Measurements from ENCODE around the gene DAZAP2.
A peak's percentile ranks its signal among the peaks of the same experiment; 100 is the strongest.
"Not testable (repeated sequence)": the region's sequence is repeated elsewhere in the genome, so short reads cannot be mapped to it uniquely, and the experiment has no call there.

DAZAP2 gene

DNA sequence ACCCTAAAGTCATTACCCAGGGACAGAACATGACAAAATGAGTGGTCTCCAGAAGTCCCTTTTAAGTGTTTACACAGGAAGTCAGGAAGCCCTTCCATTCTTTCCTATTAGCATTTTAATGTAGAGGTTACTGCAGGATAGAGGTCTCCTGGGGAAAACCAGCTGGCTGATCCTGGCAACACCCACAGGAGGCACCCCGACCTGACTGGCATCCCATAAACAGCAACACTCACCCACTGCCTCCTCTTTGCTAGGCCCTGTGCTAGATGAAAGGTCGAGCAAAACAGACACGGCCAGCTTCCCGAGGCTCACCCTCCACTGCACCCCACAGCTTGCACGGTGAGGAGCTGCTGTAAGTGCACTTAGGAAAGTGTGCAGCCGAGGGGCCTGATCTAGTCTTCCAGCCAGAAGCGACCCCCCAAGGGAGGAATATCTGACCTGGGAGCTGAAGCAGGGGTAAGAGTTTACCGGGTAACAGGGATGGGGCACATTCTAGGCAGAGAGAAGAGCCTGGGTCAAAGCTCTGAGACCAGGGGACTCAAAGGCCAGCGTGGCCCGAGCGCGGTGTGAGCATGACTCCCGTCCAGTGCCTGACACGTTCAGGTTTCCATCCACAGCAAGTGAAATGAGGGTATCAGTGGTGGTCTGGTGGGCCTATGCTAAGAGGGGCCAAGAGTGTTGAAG, 9.0 kb downstream of the DAZAP2 start:
- no peak for DNase-seq

DNA sequence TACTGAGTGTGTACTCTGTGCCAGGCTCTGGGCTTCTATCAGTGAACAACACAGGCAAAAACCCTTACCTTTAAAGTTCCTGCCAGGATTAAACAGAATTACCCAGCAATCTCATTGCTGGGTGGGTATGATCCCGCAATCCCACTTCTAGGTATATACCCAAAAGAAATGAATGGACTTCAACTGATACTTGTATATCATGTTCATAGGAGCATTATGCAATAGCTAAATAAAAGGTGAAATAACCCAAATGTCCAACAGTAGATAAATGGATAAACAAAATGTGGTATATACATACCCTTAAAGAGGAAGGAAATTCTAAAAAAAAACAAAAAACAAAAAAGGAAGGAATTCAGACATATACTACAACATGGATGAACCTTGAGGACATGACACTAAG, 14.7 kb downstream of the DAZAP2 start:
- no peak for DNase-seq

GRCh38 chr12:51254536-51254935, 15.9 kb downstream of the DAZAP2 start:
- DNase-seq = no peak

- not testable (repeated sequence) for DNase-seq
These were observed 21.0 kb downstream of the DAZAP2 start for GRCh38 chr12:51259600-51259999.

GRCh38 chr12:51262758-51263177, 24.1 kb downstream of the DAZAP2 start:
- no peak for DNase-seq

- DNase-seq = no peak
These were observed 24.7 kb downstream of the DAZAP2 start for GRCh38 chr12:51263341-51263740.

- DNase-seq = no peak
These were observed 25.7 kb downstream of the DAZAP2 start for GRCh38 chr12:51264297-51264696.

DNA sequence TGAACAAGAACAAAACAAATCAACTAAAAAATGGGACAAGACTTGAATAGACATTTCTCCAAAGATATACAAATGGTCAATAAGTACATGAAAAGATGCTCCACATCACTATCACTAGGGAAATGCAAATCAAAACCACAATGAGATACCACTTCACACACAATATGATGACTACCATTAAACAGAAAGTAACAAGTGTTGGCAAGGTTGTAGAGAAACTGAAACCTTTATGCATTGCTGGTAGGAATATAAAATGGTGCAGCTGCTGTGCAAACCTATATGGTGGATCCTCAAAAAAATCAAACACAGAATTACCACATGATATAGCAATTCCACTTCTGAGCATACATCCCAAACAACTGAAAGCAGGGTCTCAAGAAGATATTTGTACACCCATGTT, 26.4 kb downstream of the DAZAP2 start:
- no peak for DNase-seq

DNA sequence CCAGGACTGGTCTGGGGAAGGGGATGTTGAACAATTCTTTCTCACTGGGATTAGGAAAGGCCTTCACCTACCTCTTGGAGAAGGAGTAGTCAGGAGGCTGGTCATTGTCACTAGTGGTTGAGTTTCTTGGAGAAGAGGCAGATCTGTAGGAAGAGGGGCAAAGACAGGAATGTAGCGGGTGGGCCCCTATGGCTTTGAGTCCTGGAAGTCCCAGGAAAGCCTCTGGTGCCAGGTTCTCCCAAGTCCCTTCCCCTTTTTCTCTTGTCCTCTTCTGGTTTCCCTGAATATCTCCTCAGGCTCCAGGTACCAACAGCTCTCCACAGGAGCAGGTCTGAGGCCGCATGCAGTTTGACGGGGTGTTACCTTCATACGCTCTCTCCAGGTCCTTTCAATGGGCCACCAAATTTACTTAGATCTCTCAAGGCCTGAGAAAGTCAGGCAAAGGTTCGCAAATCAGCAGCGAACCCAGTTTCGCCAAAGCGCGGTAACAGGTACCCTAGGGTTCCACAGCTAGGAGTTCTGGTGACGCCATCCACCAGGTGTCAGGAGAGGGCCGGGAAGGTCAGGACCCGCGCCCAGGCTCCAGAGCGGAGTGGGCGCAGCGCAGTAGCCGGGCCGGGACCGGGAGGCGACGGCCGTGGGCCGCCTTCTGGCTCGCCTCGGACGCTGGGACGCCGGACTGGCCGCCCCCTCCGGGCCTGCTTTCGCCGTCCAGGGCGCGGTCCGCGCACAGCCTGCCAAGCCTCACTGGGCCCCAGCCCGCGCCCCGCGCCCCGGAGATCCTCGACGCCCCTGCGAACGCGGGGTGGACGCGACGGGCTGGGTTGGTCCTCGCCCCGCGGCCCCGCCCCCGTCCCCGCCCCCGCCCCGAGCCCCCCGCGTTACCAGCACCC, 30.8 kb downstream of the DAZAP2 start:
- DNase-seq = no peak

DNA sequence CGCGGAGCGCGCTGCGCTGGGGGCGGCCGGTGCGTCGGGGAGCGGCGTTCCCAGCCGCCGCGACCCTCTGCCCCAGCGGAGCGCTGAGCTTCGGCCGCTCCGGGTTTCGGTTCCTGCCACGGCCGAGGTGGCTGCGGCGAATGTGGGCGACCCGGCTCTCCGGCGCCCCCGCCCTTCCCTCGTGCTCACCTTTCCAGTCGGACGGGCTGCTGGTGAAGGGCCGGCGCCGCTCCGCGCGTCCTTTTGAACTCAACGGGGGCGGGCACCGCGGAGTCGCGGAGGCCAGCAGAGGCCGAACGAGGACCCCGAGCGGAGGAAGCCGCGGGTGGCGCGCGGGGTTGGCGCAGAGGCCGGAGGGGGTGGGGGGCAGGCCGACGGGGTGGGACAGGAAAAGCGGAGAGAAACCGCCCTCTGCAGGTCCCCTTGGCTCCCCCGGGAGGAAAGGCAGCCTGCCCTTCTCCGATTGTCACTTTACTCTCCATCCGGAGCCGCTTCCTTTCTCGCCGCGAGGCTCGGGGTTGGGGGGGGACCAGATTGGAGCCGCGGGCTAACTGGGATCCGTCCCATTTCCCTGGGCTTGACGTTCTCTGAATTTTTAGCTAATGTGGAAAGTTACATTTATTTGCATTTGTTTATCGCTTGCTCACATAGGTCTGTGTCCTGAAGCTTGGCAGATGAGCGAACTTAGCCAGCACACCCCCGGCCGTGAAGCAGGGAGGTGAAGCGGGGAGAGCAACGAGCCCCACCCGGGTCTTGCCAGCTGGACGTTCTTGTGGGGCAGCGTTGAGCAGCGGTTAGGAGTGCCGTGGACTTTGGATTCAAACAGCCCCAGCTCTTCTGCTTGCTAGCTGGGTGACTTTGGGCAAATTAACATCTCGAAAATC, 31.7 kb downstream of the DAZAP2 start, which contains the start of gene SMAGP:
Gene SMAGP, minus strand, starts transcription at position 349 of the 884 bp plus-strand sequence. CDS start 1,137 bp downstream, outside the sequence.
- DNase-seq = peak; percentile 50

DNA sequence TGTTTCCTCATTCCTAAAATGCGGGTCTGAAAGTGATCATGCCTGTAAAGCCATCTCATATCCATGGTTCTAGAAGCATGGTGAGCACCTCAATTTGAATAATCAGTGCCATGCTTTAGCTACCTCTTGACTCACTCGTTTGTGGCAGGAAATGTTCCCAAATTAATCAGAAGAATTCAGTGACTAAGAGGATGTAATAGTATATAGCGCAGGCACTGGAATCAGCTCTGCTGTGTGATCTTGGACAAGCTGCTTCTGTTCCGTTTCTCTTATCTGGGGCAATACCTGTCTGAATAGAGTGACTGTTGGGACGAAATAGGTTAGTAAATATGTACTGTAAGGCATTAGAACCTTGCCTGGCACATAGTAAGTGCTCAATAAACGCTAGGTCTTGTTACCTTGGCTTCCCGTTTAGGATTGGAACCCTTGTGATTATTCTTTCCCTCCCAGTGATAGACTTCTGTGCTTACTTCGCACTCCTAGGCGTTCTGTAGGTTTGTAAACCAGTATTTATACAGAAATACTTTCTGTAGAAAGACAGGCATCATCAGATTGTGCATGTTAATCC, 32.4 kb downstream of the DAZAP2 start:
- no peak for DNase-seq

GRCh38 chr12:51272810-51273209, 34.2 kb downstream of the DAZAP2 start:
- DNase-seq = not testable (repeated sequence)

GRCh38 chr12:51275088-51275487, 36.5 kb downstream of the DAZAP2 start:
- no peak for DNase-seq

DNA sequence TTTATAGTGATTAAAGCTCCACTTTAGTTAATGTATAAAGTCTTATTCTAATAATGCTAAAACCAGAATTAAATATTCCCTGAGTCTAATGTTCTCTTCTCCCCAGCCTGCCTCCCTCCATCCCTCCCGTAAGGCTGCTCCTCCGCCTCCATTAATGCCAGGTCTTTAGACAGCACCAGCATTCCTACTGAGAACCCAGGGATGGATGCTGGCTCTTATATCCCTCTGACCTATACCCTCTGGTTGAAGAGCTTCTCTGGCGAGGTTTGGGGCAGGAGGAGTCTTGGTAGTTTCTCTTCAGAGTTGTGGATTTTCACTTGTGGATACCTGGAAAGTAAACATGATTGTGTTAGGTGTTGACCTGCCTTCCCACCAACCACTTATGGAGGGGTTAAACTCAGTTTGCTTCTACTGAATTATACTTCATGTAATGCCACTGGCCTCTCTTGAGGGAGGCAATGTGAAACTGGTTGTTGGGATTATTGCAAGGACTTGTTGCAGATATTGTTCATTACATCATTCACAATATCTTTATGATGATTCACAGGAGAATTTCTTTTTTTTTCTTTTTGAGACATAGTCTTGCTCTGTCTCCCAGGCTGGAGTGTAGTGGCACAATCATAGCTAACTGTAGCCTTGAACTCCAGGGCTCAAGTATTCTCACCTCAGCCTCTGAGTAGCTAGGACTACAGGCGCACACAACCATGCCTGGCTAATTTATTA, 42.7 kb downstream of the DAZAP2 start:
- no peak for DNase-seq

- no peak for DNase-seq
These were observed 47.2 kb downstream of the DAZAP2 start for GRCh38 chr12:51285843-51286242.

GRCh38 chr12:51291603-51292513, 53.2 kb downstream of the DAZAP2 start:
- DNase-seq = not testable (repeated sequence)

Measured in NCI-H1105 treated with DMSO at 0.1 percent for 48 hours (cell line).